ENCODE data around the gene MYO18A.

Gene MYO18A

DNA sequence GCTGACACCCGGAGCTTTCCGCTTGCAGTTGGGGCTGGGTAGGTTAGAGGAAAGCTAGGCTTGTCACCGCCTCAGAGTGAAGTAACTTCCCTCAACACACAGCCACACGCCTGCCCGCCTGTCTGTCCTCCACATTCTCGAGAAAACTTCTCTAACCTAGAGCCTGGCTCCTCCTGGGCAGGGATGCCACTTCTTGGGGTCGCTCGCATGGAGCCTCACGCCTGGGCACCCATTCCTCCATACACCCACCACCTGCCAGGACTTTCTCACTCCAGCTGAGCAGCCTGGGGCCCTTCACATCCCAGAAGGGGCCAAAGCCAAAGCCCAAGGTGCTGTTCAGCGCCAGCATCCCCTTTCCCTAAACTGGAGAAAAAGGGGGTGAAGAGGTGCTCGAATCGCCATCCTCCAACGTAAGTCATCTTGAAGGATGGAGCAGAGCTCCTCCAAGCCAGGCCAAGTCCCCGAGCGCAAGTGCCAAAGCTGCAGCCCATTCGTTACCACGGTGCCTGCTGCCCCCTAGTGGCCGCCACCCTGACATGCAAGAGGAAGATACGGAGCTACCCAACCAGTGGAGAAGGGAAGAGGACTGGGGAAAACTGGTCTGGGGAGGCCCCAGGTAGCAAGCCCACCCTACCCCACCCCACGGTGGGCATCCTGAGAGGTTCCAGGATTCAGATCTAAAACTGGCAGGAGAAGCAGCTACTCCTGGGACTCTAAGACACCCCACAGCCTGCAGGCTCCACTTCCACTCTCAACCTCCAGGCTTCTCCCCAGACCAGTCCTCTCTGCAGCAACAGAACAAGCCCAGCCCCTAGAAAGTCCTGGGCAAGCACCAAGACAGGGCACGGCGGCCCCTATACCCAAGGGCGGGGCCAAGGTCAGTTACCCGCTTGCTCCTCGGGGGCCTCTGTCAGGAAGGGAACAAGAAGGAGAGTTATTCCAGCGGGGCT, 63.1 kb downstream of the MYO18A start:
- no peaks in the 10 kb centered on the region for H3K27me3 Mint-ChIP-seq
- H3K4me3 Mint-ChIP-seq: no peak overlapping the region
- no peak overlapping the region for H3K27ac Mint-ChIP-seq
- no peaks in the 10 kb centered on the region for H3K9me3 Mint-ChIP-seq
- H3K36me3 Mint-ChIP-seq: no peaks in the 10 kb centered on the region
- peaks cover 10% of the 10 kb centered on the region for H3K4me1 Mint-ChIP-seq

DNA sequence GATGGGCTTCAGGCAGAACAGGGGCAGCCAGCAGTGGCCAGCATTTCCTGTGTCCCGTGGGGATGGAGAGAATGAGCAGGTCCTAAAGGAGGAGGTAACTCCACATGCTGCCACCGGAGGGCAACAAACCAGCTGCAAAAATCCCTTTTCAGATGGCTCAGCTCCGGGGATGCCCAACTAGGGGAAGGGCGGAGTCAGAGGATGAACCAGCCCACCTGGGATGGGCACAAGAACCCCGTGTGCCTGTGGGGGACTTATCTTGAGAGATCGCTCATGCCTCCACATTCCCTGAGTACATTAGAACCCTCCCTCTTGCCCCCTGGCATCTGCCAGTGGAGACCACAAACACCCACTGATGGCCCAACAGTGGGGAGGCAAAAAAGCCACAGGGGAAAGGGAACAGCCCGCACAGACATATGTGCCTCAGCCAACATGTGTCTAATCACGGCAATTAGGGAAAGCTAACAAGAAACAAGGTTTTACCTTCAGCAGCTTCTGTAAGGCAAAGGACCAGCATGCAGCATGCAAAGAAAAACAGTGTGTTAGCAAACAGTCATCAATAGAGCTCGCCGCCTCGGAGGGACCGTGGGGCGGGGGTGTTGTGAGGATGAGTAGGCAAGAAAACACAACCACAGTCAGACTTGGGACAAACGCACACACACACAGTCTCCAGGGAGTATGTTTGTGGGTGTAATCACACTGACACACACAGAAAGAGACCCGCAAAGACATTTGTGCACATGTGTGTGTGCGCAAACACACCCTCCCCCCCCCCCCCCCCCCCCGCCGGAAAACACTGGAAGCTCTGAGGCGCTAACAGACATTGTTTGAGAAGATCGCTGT, 64.0 kb downstream of the MYO18A start:
- no peak overlapping the region for H3K27ac Mint-ChIP-seq
- H3K4me3 Mint-ChIP-seq: no peak overlapping the region
- H3K36me3 Mint-ChIP-seq: no peaks in the 10 kb centered on the region
- H3K27me3 Mint-ChIP-seq: no peaks in the 10 kb centered on the region
- peaks cover 10% of the 10 kb centered on the region for H3K4me1 Mint-ChIP-seq
- H3K9me3 Mint-ChIP-seq: no peaks in the 10 kb centered on the region

GRCh38 chr17:29115435-29115834, 64.8 kb downstream of the MYO18A start:
- peaks cover 10% of the 10 kb centered on the region for H3K4me1 Mint-ChIP-seq
- no peak overlapping the region for H3K27ac Mint-ChIP-seq
- H3K36me3 Mint-ChIP-seq: no peaks in the 10 kb centered on the region
- no peaks in the 10 kb centered on the region for H3K9me3 Mint-ChIP-seq
- H3K27me3 Mint-ChIP-seq: no peaks in the 10 kb centered on the region
- H3K4me3 Mint-ChIP-seq: no peak overlapping the region

- peak overlapping the region; percentile 13 for H3K27ac Mint-ChIP-seq
- H3K36me3 Mint-ChIP-seq: peaks cover 2% of the 10 kb centered on the region
- no peak overlapping the region for H3K4me3 Mint-ChIP-seq
- H3K4me1 Mint-ChIP-seq: peaks cover 10% of the 10 kb centered on the region
- H3K27me3 Mint-ChIP-seq: no peaks in the 10 kb centered on the region
- no peaks in the 10 kb centered on the region for H3K9me3 Mint-ChIP-seq
These were observed 66.1 kb downstream of the MYO18A start for GRCh38 chr17:29114141-29114540.

DNA sequence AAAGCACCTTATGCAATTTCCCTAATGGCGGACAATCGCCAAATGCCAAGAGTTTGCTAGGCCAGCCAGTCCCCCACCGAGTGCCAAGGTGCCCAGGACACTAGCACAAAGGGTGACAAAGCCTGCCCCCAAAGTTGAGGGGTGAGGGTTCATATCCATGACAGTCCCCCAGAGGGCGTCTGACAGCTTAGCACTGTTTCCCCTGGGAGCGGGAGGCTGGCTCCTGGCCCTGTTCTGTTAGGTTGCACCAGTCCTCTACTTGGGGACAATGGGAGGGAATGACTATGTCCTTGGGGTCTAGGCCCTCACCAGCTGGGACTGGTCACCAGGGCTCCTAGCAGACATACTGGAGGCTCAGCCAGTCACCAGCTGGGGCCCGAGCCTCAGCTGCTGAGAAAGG, 66.9 kb downstream of the MYO18A start:
- peaks cover 10% of the 10 kb centered on the region for H3K4me1 Mint-ChIP-seq
- peaks cover 4% of the 10 kb centered on the region for H3K36me3 Mint-ChIP-seq
- no peak overlapping the region for H3K27ac Mint-ChIP-seq
- H3K4me3 Mint-ChIP-seq: no peak overlapping the region
- no peaks in the 10 kb centered on the region for H3K9me3 Mint-ChIP-seq
- no peaks in the 10 kb centered on the region for H3K27me3 Mint-ChIP-seq

- no peak overlapping the region for H3K4me3 Mint-ChIP-seq
These were observed 67.4 kb downstream of the MYO18A start for GRCh38 chr17:29112771-29113295.

DNA sequence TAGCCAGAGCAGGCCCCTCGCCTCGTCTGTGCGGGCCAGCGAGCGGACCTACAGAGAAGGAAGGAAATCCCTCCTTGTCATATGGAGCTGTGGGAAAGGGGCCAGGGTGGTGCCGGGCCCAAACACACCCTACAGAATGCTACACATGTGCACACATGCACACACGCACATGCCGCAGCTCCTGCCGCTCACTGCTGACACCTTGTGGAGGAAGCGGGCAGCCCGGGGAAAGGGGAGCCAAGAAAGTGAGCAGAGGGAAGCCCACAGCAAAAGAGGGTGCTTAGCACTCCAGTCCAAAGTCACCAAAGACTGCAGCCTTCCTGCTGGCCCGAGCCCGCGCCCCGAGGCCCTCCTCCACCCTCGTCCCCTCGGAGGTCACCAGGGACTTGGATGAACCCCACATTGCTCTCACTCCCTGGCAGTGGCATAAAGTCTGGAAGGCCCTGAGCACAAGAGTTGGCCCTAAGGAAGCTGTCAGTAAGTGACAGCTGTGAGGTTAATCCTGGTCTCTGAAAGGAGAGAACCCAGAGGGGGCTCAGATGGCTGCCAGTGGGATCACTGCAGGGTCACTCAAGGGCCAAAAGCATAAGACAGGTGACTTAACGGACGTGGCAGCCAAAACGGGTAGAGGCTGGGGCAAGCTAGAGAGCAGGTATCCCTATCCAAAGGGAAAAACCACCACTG, 68.2 kb downstream of the MYO18A start:
- Mint-ChIP-seq H3K27me3 (no peaks in the 10 kb centered on the region), H3K4me1 (peaks cover 5% of the 10 kb centered on the region), H3K27ac (no peak overlapping the region), H3K36me3 (peaks cover 5% of the 10 kb centered on the region), H3K4me3 (no peak overlapping the region), H3K9me3 (no peaks in the 10 kb centered on the region)

More at GRCh38 chr17:29112771-29113295, 67.4 kb downstream of the MYO18A start:
- no peak overlapping the region for H3K27ac Mint-ChIP-seq
- H3K27me3 Mint-ChIP-seq: no peaks in the 10 kb centered on the region
- no peaks in the 10 kb centered on the region for H3K9me3 Mint-ChIP-seq
- peaks cover 5% of the 10 kb centered on the region for H3K36me3 Mint-ChIP-seq
- peaks cover 10% of the 10 kb centered on the region for H3K4me1 Mint-ChIP-seq

GRCh38 chr17:29110372-29110757, 69.8 kb downstream of the MYO18A start:
- Mint-ChIP-seq H3K4me3 (no peak overlapping the region), H3K27ac (no peak overlapping the region), H3K4me1 (no peaks in the 10 kb centered on the region), H3K36me3 (peaks cover 5% of the 10 kb centered on the region), H3K9me3 (no peaks in the 10 kb centered on the region), H3K27me3 (no peaks in the 10 kb centered on the region)

- Mint-ChIP-seq H3K9me3 (no peaks in the 10 kb centered on the region), H3K36me3 (peaks cover 5% of the 10 kb centered on the region), H3K4me1 (no peaks in the 10 kb centered on the region), H3K27me3 (no peaks in the 10 kb centered on the region), H3K4me3 (no peak overlapping the region), H3K27ac (peak overlapping the region; percentile 62)
These were observed 70.5 kb downstream of the MYO18A start for GRCh38 chr17:29109477-29110371.

DNA sequence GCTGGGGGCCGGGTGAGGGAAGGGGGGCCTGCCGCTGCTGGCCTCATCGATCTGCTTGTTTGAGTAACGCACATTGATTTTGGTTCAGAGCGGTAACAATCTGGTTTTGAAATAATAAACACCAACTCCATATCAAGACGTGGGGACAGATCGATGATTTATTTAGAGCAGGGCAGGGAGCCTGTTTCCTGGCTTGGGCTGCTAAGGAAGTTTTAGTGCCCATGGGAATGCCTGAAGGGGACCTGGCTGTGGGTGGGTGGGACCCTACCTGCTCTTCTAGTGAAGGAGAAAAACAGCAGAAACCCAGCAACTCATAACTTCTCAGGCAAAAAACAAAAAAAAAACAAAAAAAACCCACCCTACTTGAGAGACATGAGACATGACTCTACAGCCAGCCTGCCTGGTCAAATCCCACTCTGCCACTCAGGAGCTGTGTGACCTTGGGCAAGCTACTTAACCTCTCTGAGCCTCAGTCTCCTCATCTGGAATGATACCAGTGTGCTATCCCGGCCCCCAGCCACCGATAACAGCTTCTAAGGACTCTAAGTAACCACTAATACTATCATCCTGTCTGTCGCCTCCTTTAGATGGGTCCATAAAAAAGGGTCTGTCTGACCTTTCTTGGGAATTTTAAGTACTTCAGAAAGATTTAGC, 71.2 kb downstream of the MYO18A start:
- Mint-ChIP-seq H3K4me3 (no peak overlapping the region), H3K27me3 (no peaks in the 10 kb centered on the region), H3K27ac (no peak overlapping the region), H3K9me3 (no peaks in the 10 kb centered on the region), H3K36me3 (peaks cover 5% of the 10 kb centered on the region), H3K4me1 (no peaks in the 10 kb centered on the region)

DNA sequence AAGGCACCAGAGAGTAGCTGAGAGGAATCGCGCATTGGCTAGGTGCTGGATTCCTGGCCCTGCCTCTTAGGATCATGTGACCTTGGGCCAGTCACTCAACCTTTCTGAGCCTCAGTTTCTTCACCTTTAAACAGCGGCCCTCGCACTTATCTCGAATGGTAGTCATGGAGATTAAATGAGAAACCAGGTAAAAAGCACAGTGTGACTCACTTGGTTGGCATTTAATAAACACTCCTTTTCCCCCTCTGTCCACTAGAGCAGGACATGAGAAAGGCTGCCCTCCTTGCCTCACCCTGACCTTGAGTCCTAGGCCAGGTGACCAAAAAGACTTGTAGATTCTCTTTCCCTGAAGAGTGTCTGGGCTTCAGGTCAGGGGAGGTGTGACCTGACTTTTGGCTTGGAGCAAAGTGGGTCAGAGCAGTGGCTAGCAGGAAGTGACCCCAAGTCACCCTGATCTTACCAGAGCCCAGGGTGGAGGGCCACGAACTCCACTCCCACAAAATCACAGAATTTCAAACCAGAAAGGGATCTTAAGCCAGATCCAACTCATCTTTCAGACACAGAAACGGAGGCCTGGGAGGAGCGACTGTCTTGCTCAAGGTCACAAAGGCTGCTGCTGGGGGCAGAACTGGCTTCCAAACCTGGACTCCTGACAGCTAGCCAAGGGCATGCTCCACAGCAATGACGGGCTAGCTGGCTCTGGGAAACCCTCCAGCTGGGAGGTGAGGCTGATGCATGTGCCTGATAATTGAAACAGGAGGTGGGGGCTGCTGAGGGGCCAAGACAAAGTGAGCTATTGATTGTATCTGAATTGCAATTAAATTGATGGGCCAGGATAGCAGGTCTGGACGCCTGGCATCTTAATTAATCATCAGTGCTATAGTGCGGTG, 72.0 kb downstream of the MYO18A start:
- H3K4me1 Mint-ChIP-seq: no peaks in the 10 kb centered on the region
- no peaks in the 10 kb centered on the region for H3K9me3 Mint-ChIP-seq
- no peak overlapping the region for H3K27ac Mint-ChIP-seq
- H3K4me3 Mint-ChIP-seq: no peak overlapping the region
- peaks cover 8% of the 10 kb centered on the region for H3K36me3 Mint-ChIP-seq
- no peaks in the 10 kb centered on the region for H3K27me3 Mint-ChIP-seq

DNA sequence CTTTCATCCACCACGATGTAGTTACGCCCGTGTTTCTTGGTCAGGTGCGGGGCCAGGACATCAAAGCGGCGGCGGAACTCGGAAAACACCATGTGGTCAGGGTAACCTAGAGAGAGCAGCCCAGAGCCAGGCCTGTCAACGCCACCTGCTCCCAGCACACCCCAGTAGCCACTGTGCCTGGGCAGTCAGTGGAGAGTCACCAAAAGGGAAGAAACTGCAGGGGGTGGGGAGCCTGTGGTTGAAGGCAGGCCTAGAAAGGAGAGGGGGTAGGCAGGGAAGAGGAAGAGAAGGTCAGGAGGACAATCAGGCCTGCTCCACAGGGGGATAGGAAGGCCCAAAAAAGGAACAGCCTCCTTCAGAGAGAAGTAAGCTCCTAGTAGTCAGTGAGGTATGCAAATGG, 73.1 kb downstream of the MYO18A start:
- peaks cover 8% of the 10 kb centered on the region for H3K36me3 Mint-ChIP-seq
- H3K27ac Mint-ChIP-seq: no peak overlapping the region
- H3K4me3 Mint-ChIP-seq: no peak overlapping the region

GRCh38 chr17:29103341-29103740, 76.9 kb downstream of the MYO18A start:
- Mint-ChIP-seq H3K4me1 (peaks cover 3% of the 10 kb centered on the region), H3K36me3 (peaks cover 4% of the 10 kb centered on the region), H3K27ac (no peak overlapping the region), H3K27me3 (no peaks in the 10 kb centered on the region), H3K4me3 (no peak overlapping the region), H3K9me3 (no peaks in the 10 kb centered on the region)

More for the DNA sequence above, 73.1 kb downstream of the MYO18A start:
- no peaks in the 10 kb centered on the region for H3K9me3 Mint-ChIP-seq
- peaks cover 3% of the 10 kb centered on the region for H3K4me1 Mint-ChIP-seq
- H3K27me3 Mint-ChIP-seq: no peaks in the 10 kb centered on the region

Measured in activated naive CD4-positive, alpha-beta T cell treated with anti-CD3 and anti-CD28 coated beads, Interleukin-2, amount 50 U/mL, for 24 hours (primary cell).